ENCODE results near the gene HDGFL3. TPM values are rescaled to one million over a fixed set of nuclear protein-coding genes. Genes with fewer than 3 reads are reported as not detected.

HDGFL3 gene
- total and polyA plus RNA-seq, 9 of the 15 experiments (the other 6 are each of a cell fraction or from before 2014, with no cell fraction given) = 6.7 to 42.0 (median 31.4) TPM

- TF ChIP-seq KLF13 (tag; IDR thresholded peaks at IDR 0.05; ENCODE audit: borderline replicate concordance, low read depth) (no peak), MCM2 (IDR thresholded peaks at IDR 0.05; ENCODE audit: low read depth) (no peak), SMAD1 (IDR thresholded peaks at IDR 0.05; ENCODE audit: low read depth, low read length, partially characterized antibody) (no peak), CREM (IDR thresholded peaks at IDR 0.05; ENCODE audit: low read depth) (no peak), MTA3 (IDR thresholded peaks at IDR 0.05; ENCODE audit: borderline replicate concordance) (no peak), MCM7 (IDR thresholded peaks at IDR 0.05) (no peak), MXD1 (CRISPR knock-in tag; IDR thresholded peaks at IDR 0.05; ENCODE audit: borderline replicate concordance, poor library complexity, severe bottlenecking) (no peak), SOX6 (IDR thresholded peaks at IDR 0.05) (no peak), KAT7 (CRISPR knock-in tag; IDR thresholded peaks at IDR 0.05; ENCODE audit: borderline replicate concordance) (no peak), SRF (CRISPR knock-in tag; IDR thresholded peaks at IDR 0.05) (no peak), SAP30 (IDR thresholded peaks at IDR 0.05; ENCODE audit: borderline replicate concordance, insufficient read depth, low read depth, low read length, poor library complexity, severe bottlenecking) (no peak), CBX2 (IDR thresholded peaks at IDR 0.05; ENCODE audit: insufficient read depth, low read length, poor library complexity, severe bottlenecking) (no peak), CBFA2T3 (IDR thresholded peaks at IDR 0.05) (no peak), ZNF134 (CRISPR knock-in tag; conservative IDR thresholded peaks at IDR 0.05) (no peak)
- TF ChIP-seq, protein P1, sequence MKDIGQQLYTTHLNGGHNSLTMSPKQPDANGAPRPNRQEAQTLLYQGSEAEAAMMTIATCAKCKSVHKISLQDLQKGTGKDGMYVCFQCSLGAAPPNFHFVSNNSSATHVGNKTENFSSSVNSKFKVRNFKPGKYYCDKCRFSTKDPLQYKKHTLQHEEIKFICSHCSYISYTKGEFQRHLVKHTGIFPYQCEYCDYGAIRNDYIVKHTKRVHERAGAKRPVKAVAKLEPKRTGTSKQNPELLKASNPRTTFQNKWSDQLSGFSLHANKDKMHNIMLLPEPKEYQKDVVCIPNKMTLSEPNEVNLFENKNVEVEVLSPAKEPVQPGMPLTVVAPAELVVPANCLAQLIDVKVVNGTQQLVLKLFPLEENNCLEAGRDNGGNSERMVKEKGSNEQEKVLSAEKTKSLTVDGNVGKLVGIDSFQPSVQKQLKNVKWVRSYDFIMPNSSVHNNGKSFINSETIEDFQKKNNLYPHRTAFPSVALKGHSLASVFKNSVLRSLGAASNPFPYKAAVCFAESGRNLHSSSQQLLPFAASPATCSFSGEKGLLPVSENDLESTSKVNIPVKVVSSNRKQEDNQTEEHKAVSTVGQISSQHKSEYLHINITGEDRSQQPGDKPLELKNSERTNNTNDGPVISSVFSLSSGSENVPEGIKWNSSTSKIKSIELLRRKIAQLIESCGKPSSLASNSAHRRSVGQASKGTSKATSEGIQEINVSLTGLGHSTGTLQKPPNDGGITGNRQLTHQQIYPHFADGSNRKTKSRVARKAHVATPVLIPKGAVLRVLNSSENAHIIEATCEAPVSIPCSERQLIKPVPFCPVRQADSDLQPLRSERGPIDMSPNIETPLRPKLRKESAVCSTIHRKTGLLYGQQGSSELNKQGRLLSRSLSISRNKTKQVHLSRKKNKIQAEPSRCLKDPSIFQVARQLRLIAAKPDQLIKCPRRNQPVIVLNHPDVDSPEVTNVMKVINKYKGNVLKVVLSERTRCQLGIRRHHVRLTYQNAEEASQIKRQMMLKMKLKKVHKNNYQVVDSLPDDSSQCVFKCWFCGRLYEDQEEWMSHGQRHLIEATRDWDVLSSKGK (CRISPR knock-in tag; IDR thresholded peaks at IDR 0.05) = no peak
- TF ChIP-seq, protein P2, sequence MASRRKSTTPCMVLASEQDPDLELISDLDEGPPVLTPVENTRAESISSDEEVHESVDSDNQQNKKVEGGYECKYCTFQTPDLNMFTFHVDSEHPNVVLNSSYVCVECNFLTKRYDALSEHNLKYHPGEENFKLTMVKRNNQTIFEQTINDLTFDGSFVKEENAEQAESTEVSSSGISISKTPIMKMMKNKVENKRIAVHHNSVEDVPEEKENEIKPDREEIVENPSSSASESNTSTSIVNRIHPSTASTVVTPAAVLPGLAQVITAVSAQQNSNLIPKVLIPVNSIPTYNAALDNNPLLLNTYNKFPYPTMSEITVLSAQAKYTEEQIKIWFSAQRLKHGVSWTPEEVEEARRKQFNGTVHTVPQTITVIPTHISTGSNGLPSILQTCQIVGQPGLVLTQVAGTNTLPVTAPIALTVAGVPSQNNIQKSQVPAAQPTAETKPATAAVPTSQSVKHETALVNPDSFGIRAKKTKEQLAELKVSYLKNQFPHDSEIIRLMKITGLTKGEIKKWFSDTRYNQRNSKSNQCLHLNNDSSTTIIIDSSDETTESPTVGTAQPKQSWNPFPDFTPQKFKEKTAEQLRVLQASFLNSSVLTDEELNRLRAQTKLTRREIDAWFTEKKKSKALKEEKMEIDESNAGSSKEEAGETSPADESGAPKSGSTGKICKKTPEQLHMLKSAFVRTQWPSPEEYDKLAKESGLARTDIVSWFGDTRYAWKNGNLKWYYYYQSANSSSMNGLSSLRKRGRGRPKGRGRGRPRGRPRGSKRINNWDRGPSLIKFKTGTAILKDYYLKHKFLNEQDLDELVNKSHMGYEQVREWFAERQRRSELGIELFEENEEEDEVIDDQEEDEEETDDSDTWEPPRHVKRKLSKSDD (conservative IDR thresholded peaks at IDR 0.05; ENCODE audit: low read length) = no peak
Measured at GRCh38 chr15:83144771-83145170, 62.9 kb downstream of the HDGFL3 start (continued).
